H1 (cell line): ENCODE measurements around the gene RHEX. TPM values are rescaled to one million over a fixed set of nuclear protein-coding genes. Genes with fewer than 3 reads are reported as not detected.

Experiments used
- BCL11A ChIP-seq, 2 experiments: IDR thresholded peaks; one replicate each; pipeline ENCODE4 v1.6.1; 2011; ENCODE audit warnings: low read depth in 2 of 2, low read length in 2 of 2, mild to moderate bottlenecking in 2 of 2
- CEBPB ChIP-seq: IDR thresholded peaks from 2 replicates; pipeline ENCODE4 v1.6.1; 2012; ENCODE audit warnings: low read depth, low read length
- RAD21 ChIP-seq, 2 experiments: IDR thresholded peaks in 1 of 2; conservative IDR thresholded peaks in 1 of 2; 2 replicates each; pipeline ENCODE4 v1.6.1; 2011; ENCODE audit warnings: low read depth in 2 of 2, low read length in 2 of 2, improper control_type of control experiment in 1 of 2, inconsistent platforms in 1 of 2, mild to moderate bottlenecking in 1 of 2, moderate library complexity in 1 of 2
- polyA plus RNA-seq, 7 experiments: library from polyadenylated mRNA; depleted of rRNA in 3 of 7; stranded (reverse) in 5 of 7; unstranded in 2 of 7; fragments of >200 nt in 5 of 7; fragments of 200-250 nt in 2 of 7; gene quantifications; 1 replicate in 5 of 7; 2 replicates in 1 of 7; 4 replicates in 1 of 7; pipeline versions ENCODE4 v1.2.1 to v1.2.3, GENCODE V29; 2011 to 2013; ENCODE audit warnings: missing spikeins in 2 of 7, mixed read lengths in 2 of 7
- total RNA-seq: library from RNA; stranded (reverse); fragmentation: NEBNext Ultra II Directional; extraction: Animal tissue kit (Norgen Biotek cat#: 25700); gene quantifications from 2 replicates; pipeline ENCODE4 v1.2.1, GENCODE V29; 2021

RHEX gene
- total and polyA plus RNA-seq, 2 of the 8 experiments (the other 6 are each of a cell fraction or from before 2014, with no cell fraction given): not detected

GRCh38 chr1:206066479-206067171, 13.7 kb downstream of the RHEX start (continued):
- TF ChIP-seq CEBPB: no peak
- no peak for TF ChIP-seq BCL11A (IDR thresholded peaks at IDR 0.05; ENCODE audit: low read depth in 2 of 2, low read length in 2 of 2)
- TF ChIP-seq RAD21 (IDR thresholded peaks at IDR 0.05 in 1 of 2, conservative IDR thresholded peaks at IDR 0.05 in 1 of 2; ENCODE audit: low read depth in 2 of 2, low read length in 2 of 2): no peak
